HG02610 (cell line): ENCODE results near the gene GALC.

Source experiments
- ATAC-seq: cut with Tn5 transposase; IDR thresholded peaks from one replicate; pipeline ENCODE4 v1.9.1; 2021; ENCODE audit warnings: mild to moderate bottlenecking, moderate library complexity; ENCODE audit not compliant: unreplicated experiment

Gene GALC

DNA sequence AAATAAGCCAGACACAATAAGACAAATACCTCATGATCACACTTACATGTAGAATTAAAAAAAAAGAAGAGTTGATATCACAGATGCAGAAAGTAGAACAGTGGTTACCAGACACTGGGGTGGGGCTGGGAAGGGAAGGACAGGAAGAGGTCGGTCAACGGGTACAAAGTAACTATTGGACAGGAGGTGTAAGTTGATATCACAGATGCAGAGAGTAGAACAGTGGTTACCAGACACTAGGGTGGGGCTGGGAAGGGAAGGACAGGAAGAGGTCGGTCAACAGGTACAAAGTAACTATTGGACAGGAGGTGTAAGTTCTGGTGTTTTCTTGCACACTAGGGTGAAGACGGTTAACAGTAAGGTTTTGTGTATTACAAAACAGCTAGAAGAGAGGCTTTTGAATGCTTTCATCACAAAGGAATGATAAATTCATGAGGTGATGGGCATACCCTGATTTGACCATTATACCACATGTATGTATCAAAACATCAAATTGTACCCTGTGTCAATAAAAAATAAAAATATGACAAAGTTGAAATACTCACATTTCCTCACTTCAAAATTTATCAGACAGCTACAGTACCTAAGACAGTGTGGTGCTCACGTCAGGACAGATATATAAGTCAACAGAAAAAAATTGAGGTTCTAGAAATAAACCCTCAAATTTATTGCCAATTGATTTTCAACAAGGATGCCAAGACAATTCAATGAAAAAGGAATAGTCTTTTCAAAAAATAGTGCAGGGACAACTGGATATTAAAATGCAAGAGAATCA, 32.8 kb downstream of the GALC start:
- ATAC-seq, result no peak

DNA sequence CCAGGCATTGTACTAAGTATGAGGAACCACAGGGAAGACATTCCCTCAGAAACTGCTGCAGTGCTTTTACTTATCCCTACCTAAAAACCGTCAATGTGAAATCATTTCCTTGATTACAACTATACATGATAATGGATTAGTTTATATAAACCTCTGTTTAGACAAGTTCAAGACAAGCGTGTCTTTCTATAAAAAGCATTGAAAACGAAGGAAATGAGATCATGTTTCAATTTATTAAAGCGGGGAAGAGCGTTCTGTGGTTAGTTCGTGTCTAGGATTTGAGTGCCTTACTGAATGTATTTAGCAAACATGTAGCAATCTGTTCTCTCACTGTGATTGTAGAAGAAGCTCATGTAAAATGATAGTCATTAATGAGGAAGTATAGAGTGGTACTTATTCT, 37.5 kb downstream of the GALC start:
- ATAC-seq, result no peak

DNA sequence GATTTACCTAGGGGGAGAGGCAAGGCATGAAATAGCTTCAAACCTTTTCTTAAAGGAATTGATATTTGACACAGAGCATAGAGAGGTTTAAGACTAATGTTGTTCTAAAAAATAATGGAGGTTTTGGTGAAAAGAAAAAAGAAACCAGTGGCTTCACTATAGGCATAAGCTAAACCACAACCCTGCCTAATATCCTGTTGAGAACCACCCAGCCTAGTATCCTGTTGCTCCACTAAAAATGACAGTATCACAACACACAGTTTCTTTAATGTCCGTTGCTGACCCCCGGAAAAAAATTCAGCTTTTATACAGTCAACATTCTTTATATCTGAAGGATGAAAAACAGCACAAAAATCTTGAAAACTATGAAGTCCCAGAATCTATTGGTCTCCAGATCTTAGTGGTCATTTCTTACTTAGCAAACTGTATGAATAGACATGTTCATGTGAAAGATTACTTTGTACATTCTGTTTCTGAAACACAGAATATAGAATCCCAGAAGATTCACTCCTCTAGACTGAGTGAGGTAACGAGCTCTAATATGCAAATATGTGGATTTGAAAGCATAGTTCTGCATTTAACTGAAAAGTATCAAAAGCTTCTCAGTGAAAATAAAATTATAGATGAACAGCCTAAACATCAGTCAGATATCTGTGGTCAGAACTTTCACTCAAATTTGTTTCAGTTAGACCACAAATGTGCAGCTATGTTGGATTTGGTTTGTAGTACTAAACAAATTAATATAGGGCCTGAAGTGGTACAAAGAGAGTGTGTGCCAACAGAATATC, 40.5 kb downstream of the GALC start:
- peak; percentile 90 for ATAC-seq

- ATAC-seq, result no peak
Measured at GRCh38 chr14:87944987-87945604, 47.9 kb downstream of the GALC start.

GRCh38 chr14:87940894-87941293, 52.1 kb downstream of the GALC start:
- ATAC-seq, result peak; percentile 20

DNA sequence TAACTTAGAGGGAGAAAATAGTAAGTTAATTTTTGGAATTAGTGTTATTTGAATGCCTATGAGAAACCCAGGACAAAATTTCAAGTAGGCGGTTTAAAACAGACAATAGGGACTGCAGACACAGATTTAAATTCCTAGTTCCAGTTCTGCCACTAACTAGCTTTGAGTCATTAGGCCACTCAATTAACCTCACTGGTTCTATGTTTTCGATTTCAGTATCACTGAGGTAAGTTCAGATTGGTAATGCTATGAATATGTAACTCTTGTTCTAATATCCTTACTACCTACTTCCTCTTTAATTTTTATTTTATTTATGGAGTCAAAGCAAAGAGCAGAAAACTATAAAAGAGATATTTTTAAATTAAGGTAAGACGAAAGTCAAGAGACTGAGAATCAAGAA, 52.6 kb downstream of the GALC start:
- peak; percentile 99 for ATAC-seq

- ATAC-seq, result no peak
Measured at GRCh38 chr14:87935886-87936285, 57.1 kb downstream of the GALC start.

DNA sequence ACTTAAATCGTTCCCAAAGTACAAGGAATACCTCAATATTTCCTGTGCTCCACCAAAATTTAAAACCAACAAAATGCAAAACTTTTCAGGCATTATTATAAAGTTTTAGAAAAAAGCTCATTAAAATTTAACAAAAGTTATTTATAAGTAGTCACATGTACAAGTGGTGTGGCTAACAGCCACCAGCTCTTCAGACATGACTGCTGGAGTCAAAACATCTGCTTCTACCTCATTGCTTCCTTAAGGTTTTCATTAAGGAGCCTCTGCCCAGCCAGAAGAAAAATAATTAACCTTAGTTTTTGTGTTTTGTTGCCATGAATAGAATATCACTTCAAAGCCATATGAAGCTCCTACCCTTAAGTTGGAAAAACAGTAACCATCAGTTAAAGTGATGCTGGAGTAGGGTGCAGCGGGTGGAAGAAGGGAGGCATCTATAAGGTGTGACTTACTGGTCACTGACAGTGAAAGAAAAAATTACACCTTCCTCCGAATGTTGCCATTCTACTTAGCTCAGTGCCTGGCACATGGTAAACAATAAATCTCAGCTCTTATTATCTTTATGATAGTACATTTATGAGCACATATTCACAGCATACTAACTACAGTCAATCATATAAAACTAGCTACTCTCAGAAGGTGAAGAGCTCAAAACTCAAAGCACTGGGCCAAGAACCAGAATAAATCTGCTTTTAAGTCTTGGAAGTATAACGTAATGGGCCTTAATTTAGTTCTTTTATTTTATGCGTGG, 57.7 kb downstream of the GALC start:
- ATAC-seq, result no peak

GRCh38 chr14:87934185-87934584, 58.8 kb downstream of the GALC start:
- no peak for ATAC-seq

DNA sequence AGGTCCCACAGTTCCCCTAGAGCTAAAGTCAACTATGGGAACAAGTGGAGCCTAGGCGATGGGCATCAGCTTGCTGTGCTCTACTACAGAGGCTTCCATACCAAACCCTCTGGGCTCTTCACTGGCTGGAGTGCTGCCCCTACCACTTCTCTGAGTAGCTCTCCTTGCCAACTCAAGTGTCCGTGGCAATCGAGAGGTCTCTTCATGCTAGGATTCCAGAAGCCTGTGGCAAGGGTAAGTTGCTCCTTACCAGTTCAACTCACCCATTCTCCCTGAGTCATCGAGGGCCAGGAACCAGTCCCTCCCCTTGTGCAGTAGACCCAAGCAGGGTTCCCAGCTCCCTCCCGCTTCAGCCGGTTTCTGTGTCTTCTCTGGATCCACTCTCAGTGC, 76.1 kb downstream of the GALC start:
- no peak for ATAC-seq

DNA sequence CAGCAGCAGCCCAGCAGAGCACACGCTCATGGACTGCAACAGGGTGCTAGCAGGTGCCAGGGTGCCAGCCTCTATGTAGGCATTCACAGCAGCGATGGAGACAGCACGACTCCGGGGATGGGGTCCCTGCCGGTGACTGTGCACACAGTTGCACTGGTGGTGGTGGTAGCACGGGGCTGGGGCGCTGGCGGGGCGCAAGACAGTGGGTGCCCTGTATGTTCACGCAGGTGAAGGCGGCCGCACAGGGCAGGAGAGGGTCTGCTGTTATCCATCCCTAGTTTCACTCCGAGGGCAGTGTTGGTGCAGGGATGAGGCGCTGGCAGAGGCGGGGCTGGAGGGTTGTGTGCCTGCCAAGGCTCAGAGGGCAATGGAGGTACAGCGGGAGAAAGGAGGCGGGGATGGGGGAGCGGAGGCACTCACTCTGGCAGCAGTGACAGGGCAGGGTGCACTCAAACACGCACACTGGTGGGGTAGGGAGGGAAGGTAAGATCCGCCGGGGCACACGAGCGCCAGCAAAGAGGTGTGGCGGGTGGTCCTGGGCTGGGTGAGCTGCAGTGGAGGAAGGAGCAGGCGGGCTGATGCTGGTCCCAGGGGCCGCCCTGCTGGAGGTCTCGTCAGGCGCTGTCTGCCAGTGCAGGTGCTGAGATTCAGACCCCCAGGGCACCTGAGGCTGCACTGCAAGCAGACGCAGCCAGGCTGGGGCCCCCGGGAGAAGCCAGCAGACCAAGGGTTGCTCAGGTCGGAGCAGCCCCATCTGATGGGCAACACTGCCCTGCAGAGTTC, 76.7 kb downstream of the GALC start:
- no peak for ATAC-seq

- no peak for ATAC-seq
Measured at GRCh38 chr14:87908550-87908949, 84.4 kb downstream of the GALC start.

DNA sequence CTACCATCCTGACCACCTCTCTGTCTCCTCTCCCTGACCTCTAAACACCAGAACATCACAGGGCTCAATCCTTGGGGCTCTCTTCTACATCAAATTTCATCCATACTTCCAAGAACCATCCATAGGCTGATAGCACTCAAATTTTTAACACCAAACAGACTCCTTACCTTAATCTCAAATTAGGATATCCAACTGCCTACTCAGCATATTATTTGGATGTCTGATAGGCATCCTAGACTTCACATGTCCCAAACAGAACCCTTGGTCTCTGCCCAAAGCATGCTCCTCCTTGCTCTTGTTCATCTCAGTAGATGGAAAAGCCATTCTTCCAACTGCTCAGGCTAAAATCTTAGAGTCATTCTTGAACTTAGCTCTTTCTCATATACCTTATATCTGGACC, 91.3 kb downstream of the GALC start:
- ATAC-seq, result no peak

GRCh38 chr14:87901236-87901635, 91.7 kb downstream of the GALC start:
- no peak for ATAC-seq

DNA sequence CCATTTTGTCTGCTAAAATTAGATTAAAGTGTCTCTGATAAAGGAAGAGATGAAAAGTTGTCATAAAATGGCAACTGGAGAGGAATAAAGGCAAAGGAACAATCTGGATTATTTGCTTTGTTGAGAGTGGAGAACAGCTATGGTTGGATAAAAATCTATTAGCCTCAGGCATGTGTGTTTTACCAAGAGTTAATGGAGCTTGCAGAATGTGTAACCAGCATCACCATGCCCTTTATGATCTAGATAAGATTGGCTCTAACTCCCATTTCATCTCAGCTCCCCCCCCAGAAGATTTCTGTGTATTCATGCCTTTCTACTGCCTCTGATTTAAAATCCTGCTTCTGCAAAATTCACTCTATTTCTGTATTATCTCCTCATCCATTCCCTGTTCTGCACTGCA, 93.8 kb downstream of the GALC start:
- no peak for ATAC-seq

DNA sequence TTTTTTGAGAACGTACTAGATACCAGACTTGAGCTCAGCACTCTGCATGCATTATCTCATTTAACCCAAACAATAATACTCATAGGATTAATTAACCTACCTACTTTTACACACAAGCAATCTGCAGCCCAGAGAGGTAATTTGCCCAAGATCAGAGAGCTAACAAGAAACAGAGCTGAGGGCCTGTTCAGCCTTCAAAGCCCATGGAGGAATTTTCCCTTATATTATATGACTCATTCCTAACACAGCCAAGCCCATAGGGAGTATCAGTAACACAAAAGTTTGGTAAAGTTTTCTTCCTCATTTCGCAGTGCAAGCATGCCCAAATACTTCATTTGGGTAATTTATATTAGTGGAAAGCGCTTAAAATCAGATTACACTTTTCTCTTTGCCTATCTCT, 94.7 kb downstream of the GALC start:
- ATAC-seq, result no peak

- peak; percentile 63 for ATAC-seq
Measured at GRCh38 chr14:87896393-87897380, 96.3 kb downstream of the GALC start.

GRCh38 chr14:87894920-87895319, 98.1 kb downstream of the GALC start:
- no peak for ATAC-seq

DNA sequence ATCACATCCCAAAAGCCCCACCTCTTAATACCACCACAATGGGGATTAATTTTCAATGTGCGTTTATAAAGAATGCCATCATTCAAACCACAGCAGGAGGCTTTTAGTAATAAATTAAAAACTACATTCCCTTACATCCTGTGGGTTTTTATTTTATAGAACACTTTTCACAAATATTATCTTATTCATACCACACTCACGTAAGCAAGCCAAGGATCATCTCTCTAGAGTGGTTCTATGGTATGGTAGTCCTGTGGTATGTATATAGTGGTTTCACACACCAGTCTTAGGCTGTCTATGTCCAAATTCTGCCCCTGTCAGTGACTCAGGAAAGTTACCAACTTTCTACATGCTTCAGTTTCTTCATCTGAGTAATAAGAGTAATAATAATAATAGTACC, 100.2 kb downstream of the GALC start:
- ATAC-seq, result no peak
